Coronary artery (tissue), 2 donors: ENCODE data around the gene RPS6KA2.

ENCODE experiments used
- DNase-seq: peaks from one replicate; pipeline ENCODE4 v3.0.0-alpha.2; 2017; ENCODE audit warnings: low spot score
- H3K27ac ChIP-seq, 2 donors: fragments of 200-600 bp; sonication (generic); one replicate each; pipeline ENCODE4 v1.5.1; 2016 to 2019
- H3K4me3 ChIP-seq: fragments of 200-600 bp; sonication (generic); 2 replicates; pipeline ENCODE4 v1.5.1; 2016; ENCODE audit warnings: mild to moderate bottlenecking, moderate library complexity
- TF ChIP-seq, protein P1 (sequence below): fragments of 200-600 bp; sonication (generic); IDR thresholded peaks from one replicate; pipeline ENCODE4 v1.5.1; 2019; ENCODE audit warnings: antibody characterized with exemption

Gene RPS6KA2

DNA sequence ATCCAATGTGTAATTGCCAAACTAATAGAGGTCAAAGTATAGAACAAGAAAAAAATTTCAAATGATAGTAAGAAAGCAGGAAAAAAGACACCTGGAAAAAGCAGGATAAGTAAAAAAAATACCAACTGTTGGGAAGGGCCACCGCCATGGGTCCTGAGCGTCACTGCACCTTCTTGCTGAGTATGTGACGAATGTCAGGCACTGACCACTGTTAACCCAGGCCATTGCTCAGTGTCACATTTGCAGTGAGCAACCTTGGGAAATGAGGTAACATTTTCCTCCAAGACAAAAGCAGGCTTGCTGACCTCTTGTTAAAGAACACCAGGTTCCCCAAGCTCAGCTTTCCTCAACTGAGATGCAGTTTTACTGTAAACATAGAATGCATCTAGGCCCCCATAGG is 15.6 kb upstream of the RPS6KA2 start:
- Histone ChIP-seq H3K27ac (no peak overlapping the region), H3K4me3 (no peak overlapping the region)
- TF ChIP-seq, protein P1, sequence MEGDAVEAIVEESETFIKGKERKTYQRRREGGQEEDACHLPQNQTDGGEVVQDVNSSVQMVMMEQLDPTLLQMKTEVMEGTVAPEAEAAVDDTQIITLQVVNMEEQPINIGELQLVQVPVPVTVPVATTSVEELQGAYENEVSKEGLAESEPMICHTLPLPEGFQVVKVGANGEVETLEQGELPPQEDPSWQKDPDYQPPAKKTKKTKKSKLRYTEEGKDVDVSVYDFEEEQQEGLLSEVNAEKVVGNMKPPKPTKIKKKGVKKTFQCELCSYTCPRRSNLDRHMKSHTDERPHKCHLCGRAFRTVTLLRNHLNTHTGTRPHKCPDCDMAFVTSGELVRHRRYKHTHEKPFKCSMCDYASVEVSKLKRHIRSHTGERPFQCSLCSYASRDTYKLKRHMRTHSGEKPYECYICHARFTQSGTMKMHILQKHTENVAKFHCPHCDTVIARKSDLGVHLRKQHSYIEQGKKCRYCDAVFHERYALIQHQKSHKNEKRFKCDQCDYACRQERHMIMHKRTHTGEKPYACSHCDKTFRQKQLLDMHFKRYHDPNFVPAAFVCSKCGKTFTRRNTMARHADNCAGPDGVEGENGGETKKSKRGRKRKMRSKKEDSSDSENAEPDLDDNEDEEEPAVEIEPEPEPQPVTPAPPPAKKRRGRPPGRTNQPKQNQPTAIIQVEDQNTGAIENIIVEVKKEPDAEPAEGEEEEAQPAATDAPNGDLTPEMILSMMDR: no peak
- DNase-seq: no peak

DNA sequence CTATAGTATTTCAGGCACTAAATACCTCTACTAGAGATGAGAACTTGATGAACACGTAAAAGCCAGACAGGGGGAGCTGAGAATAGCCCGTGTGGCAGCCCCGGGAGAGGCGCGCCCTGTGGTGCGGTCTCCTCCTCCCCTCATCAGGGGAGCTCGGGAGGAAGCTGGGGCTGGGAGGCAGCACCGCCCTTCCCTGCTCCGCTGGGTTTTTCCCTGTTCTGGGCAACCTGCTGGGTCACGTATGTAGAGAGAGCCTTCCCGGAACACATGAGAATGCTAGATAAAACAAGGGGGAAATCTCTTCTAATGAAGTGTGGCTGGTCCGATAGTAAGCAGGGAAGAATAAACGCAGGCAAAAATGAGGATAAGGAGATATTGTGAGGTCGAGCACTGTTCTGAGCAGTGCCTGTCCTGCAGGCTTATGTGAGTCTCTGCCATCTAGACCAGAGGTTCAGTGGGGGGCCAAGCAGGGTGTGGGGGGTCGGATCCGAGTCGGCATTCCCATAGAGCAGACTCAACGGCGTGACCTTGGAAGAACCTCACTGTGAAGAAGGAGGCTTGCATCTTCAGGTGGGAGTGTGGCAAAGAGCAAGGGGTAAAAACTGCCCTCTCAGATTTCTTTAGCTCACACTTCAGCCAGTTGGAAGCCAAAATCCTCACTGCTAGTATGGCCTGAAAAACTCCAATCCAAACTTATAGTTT is 13.4 kb upstream of the RPS6KA2 start:
- TF ChIP-seq, protein P1: no peak
- Histone ChIP-seq H3K27ac (no peak overlapping the region), H3K4me3 (peak overlapping the region; percentile 39)
- DNase-seq: peak; percentile 65

DNA sequence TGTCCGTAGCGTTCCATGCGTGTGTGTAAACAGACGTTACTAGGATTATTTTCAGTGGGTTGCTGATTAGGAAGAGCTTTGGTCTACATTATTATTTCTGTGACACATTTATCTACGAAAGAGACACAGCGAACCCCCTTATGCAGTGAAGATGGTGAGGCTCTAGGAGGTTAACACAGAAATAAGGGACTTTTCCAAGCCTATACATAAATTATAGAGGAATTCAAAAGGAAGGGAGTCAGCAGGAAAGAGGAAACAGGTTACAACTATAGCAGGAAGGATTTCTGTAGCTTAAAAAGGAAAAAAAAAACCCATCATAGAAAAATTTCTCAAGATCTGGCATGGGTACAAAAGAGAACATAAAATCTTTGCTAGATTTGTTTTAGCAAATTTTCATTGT is 12.9 kb upstream of the RPS6KA2 start:
- peak overlapping the region; percentile 39 for H3K4me3 ChIP-seq
- TF ChIP-seq, protein P1: no peak
- DNase-seq: no peak
- H3K27ac ChIP-seq: no peak overlapping the region

DNA sequence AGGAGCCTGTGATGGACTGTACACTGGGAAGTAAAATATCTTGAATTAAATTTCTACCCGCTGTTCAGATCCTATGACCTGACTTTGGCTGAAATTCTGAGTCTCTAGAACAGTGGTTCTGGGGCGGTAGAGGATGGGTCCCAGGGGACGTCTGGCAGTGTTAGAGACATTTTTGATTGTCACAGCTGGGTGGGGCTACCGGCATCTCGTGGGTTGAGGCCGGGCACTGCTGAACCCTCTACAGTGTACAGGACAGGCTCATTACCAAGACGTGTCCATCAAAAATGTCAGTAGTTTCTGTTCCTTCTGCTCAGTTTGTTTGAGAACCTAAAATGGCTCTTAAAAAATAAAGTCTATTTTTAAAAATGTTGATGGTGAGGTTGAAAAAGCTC is 11.5 kb upstream of the RPS6KA2 start:
- H3K27ac ChIP-seq: no peak overlapping the region
- no peak overlapping the region for H3K4me3 ChIP-seq
- TF ChIP-seq, protein P1: no peak
- DNase-seq: no peak

DNA sequence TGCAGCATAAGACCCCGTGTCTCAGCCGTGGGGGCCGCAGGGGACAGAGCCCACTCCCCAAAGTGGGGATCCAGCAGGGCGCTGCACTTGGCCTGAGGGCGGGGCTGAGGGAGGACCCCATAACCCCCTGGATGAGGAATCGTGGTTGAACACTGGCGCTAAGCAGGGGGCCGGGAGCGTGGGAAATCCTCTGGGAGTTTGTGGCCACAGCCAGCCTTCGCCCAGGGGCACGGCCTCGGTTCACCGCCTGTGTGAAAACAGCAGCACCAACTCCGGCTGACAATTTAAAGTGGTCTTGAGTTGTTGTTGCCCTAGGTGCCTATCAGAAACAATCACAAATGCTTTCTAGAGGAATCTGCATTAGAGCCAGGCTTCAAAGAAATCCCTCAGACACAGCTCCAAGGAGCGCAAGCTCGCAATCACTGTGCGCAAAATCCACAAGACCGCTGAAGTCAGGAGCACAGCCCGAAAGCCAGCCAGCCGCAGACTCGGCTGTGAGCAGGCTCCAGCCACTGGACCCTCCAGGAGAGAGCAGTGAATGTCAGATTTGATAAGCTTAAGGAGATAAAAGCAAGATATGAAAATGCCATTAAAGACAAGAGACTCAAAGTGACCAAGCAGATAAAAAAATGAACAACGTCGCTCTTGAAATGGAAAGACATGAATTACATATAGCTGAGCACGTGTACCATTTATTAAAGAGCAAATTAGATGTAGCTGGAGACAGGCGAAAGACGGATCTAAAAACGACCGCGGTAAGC is 10.9 kb upstream of the RPS6KA2 start:
- Histone ChIP-seq H3K4me3 (no peak overlapping the region), H3K27ac (no peak overlapping the region)
- TF ChIP-seq, protein P1: no peak
- peak; percentile 57 for DNase-seq

DNA sequence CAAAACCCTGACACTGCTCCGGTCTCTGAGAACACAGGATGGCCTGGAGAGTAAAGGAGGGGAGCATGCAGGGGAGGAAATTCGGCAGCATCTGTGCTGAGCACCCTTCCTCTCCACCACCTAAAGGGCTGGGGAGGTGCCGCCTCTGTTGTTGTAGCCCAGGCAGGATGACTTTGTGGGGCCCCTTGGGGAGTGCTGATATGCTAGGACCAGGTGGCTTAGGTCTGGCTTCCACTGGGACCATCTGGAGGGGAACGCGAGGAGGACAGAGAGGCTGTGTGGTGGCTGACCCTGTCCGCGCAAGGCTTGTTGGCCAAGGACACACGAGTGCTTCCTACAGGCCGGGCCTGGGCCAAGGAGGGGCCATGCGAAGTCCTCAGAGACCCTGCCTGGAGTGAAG is 9.9 kb upstream of the RPS6KA2 start:
- TF ChIP-seq, protein P1: no peak
- DNase-seq: no peak
- Histone ChIP-seq H3K27ac (peak overlapping the region in 1 of 2 donors; percentile 36), H3K4me3 (no peak overlapping the region)
